Calu3 (cell line): ENCODE data around the gene PDHX. TPM values are rescaled to one million over a fixed set of nuclear protein-coding genes. Genes with fewer than 3 reads are reported as not detected.
A peak's percentile ranks its signal among the peaks of the same experiment; 100 is the strongest.

Experiments used
- BruUV-seq: library from RNA; stranded (reverse); fragments of 400-500 nt; replicated peaks from 2 replicates; lab custom pipeline; 2021; lab: Mats Ljungman, UMichigan
- CTCF ChIA-PET: fragments of 300-600 bp; sonication (Branson Sonifier 250); formaldehyde crosslinking; loops from one replicate; lab custom pipeline; 2022; ENCODE audit warnings: antibody characterized with exemption; lab: Charles Lee
- DNase-seq: peaks from one replicate; pipeline ENCODE4 v3.0.0; 2022
- H3K27ac Mint-ChIP-seq: one replicate; pipeline ENCODE4 v1.8.0; 2022; ENCODE audit warnings: mixed read lengths; ENCODE audit not compliant: unreplicated experiment
- H3K27me3 Mint-ChIP-seq: one replicate; pipeline ENCODE4 v1.8.0; 2022; ENCODE audit warnings: mixed read lengths; ENCODE audit not compliant: unreplicated experiment
- H3K36me3 Mint-ChIP-seq: one replicate; pipeline ENCODE4 v1.8.0; 2022; ENCODE audit warnings: mild to moderate bottlenecking, moderate library complexity, mixed read lengths; ENCODE audit not compliant: insufficient read depth, unreplicated experiment
- H3K4me1 Mint-ChIP-seq: one replicate; pipeline ENCODE4 v1.8.0; 2022; ENCODE audit warnings: mild to moderate bottlenecking, low read depth, mixed read lengths; ENCODE audit not compliant: unreplicated experiment
- H3K4me3 Mint-ChIP-seq: one replicate; pipeline ENCODE4 v1.8.0; 2022; ENCODE audit warnings: mild to moderate bottlenecking, low read depth, moderate library complexity, mixed read lengths; ENCODE audit not compliant: unreplicated experiment
- H3K9me3 Mint-ChIP-seq: one replicate; pipeline ENCODE4 v1.8.0; 2022; ENCODE audit warnings: low read depth, mixed read lengths; ENCODE audit not compliant: unreplicated experiment
- CTCF ChIP-seq: fragments of 200-600 bp; IDR thresholded peaks from one replicate; pipeline ENCODE4 v1.8.0; 2022; ENCODE audit warnings: antibody characterized with exemption; ENCODE audit not compliant: unreplicated experiment
- intact Hi-C: fragments of 100-400 bp; cut with micrococcal nuclease; formaldehyde crosslinking; loops from one replicate; pipeline ENCODE4 v1.10.0; 2022; ENCODE audit not compliant: unreplicated experiment
- total RNA-seq: library from RNA; stranded (reverse); gene quantifications from 2 replicates; pipeline ENCODE4 v1.2.3, GENCODE V29; 2022

The PDHX gene
- total RNA-seq, 1 experiment from 2014 or later = 47.6 TPM

- H3K4me1 Mint-ChIP-seq = no peaks in the 10 kb centered on the region
Measured at GRCh38 chr11:34897171-34897870, 19.1 kb upstream of the PDHX start.

DNA sequence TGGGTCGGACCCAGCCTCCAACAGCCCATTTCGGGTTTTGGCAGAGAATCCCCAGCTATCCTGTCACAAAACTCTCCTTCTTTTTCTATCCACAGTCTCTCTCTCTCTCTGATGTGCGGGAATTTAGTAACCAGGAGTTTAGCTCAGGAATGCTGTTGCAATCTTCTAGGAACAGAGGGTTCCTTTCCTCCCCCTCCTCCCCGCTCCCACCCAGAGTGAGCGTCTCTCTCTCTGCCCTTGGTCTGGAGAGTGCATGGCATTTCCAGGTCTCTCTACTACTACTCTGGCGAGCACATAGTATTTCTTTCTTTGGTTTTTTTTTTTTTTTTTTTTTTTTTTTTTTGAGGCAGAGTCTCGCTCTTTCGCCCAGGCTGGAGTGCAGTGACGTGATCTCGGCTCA is 17.9 kb upstream of the PDHX start:
- H3K4me1 Mint-ChIP-seq = no peaks in the 10 kb centered on the region
- H3K27ac Mint-ChIP-seq = no peak overlapping the region
- no peak for DNase-seq
- no peak for TF ChIP-seq CTCF
- no peaks in the 10 kb centered on the region for H3K27me3 Mint-ChIP-seq
- H3K36me3 Mint-ChIP-seq = no peaks in the 10 kb centered on the region
- no peak overlapping the region for H3K4me3 Mint-ChIP-seq
- intact Hi-C loops = loop anchor here (10.0 kb wide), 1 partner anchor 534 kb away; no protein-coding TSS in a partner anchor
- peaks cover 11% of the 10 kb centered on the region for H3K9me3 Mint-ChIP-seq
- no TSS peak for BruUV-seq
- CTCF ChIA-PET = interaction anchor here (0.6 to 0.7 kb wide), 2 partner anchors 247 to 470 kb away, joined by 4 read pairs; no protein-coding TSS in a partner anchor

More at GRCh38 chr11:34897171-34897870, 19.1 kb upstream of the PDHX start:
- Mint-ChIP-seq H3K36me3 (no peaks in the 10 kb centered on the region), H3K9me3 (peaks cover 11% of the 10 kb centered on the region), H3K27me3 (no peaks in the 10 kb centered on the region), H3K4me3 (no peak overlapping the region), H3K27ac (no peak overlapping the region)
- BruUV-seq = no TSS peak
- CTCF ChIA-PET = interaction anchor here (0.8 kb wide), 1 partner anchor 494 kb away, joined by 3 read pairs; no protein-coding TSS in a partner anchor
- TF ChIP-seq CTCF = no peak
- DNase-seq = no peak
- intact Hi-C loops = loop anchor here (10.0 kb wide), 1 partner anchor 533 kb away; no protein-coding TSS in a partner anchor

- CTCF ChIA-PET = no interaction called here
- Mint-ChIP-seq H3K36me3 (no peaks in the 10 kb centered on the region), H3K4me3 (no peak overlapping the region), H3K4me1 (peaks cover 6% of the 10 kb centered on the region), H3K27ac (no peak overlapping the region), H3K9me3 (peaks cover 11% of the 10 kb centered on the region), H3K27me3 (no peaks in the 10 kb centered on the region)
- TF ChIP-seq CTCF = no peak
- no peak for DNase-seq
- BruUV-seq = no TSS peak
- intact Hi-C loops = loop anchor here (10.0 kb wide), 1 partner anchor 535 kb away; no protein-coding TSS in a partner anchor
Measured at GRCh38 chr11:34899633-34900016, 16.8 kb upstream of the PDHX start.

- BruUV-seq = no TSS peak
- no peak for TF ChIP-seq CTCF
- H3K4me3 Mint-ChIP-seq = peak overlapping the region; percentile 26
- H3K4me1 Mint-ChIP-seq = peaks cover 14% of the 10 kb centered on the region
- peak; percentile 64 for DNase-seq
- peaks cover 4% of the 10 kb centered on the region for H3K9me3 Mint-ChIP-seq
- H3K27ac Mint-ChIP-seq = no peak overlapping the region
- intact Hi-C loops = no loop called here
- H3K27me3 Mint-ChIP-seq = no peaks in the 10 kb centered on the region
- no peaks in the 10 kb centered on the region for H3K36me3 Mint-ChIP-seq
- CTCF ChIA-PET = interaction anchor here (0.8 to 1.0 kb wide), 3 partner anchors 8 to 392 kb away, joined by 3 read pairs; no protein-coding TSS in a partner anchor
Measured at GRCh38 chr11:34904421-34904955, 11.9 kb upstream of the PDHX start.
